GM18873 (cell line): ENCODE measurements around the gene PCDHGC3.

Source experiments
- ATAC-seq: cut with Tn5 transposase; IDR thresholded peaks from one replicate; pipeline ENCODE4 v1.9.1; 2021; ENCODE audit warnings: mild to moderate bottlenecking, moderate library complexity, moderate number of reproducible peaks; ENCODE audit not compliant: unreplicated experiment, low FRiP score

The PCDHGC3 gene

GRCh38 chr5:141519605-141520565 is 44.1 kb downstream of the PCDHGC3 start:
- no peak for ATAC-seq

GRCh38 chr5:141521244-141521781 is 45.5 kb downstream of the PCDHGC3 start:
- no peak for ATAC-seq

DNA sequence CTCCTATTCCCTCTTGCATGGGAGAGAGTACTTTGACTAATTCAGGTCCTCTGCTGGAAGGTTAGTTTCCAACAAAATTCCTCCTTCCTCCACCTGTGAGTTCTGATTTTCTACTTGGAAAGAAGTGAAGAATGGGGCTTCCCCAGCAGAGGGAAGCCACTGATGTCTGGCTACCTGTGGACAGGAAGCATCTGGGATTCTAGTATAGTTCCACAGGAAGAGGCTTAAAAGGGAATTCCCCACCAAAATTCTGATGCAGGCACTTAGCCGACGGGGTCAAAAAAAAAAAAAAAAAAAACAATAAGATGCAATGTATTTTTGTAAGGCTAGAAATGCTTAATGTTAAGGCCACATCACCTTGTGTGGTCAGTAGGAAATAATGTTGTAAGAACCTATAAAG is 46.5 kb downstream of the PCDHGC3 start:
- ATAC-seq = no peak

DNA sequence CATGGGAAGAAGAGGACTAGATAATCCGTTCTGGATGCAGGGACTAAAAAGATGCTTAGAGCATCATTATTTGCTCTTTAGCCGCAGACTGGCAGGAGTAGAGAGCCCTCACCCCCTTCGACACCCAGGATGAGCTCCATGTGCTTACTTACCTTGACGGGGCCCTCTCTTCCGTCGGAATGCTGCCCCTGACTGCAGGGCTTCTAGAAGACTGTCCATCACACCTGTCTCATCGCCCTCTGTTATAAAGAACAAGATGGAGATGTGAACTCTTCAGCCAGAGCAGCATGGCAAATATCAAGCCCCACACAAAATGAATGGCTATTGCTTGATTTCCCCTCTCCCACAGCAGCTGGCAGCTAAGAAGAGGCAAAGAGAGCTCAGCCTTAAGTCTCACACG is 48.2 kb downstream of the PCDHGC3 start:
- ATAC-seq = no peak

- ATAC-seq = peak; percentile 65
Measured at GRCh38 chr5:141524604-141525597, 49.1 kb downstream of the PCDHGC3 start.

- no peak for ATAC-seq
Measured at GRCh38 chr5:141525653-141526052, 49.9 kb downstream of the PCDHGC3 start.

GRCh38 chr5:141527426-141527825 is 51.7 kb downstream of the PCDHGC3 start:
- no peak for ATAC-seq
